Peyer's patch (tissue), 4 donors: ENCODE results near the gene FOXC2. TPM values are rescaled to one million over a fixed set of nuclear protein-coding genes. Genes with fewer than 3 reads are reported as not detected.
A peak's percentile ranks its signal among the peaks of the same experiment; 100 is the strongest.

ENCODE experiments used
- DNase-seq, 3 donors: peaks; one replicate each; pipeline ENCODE4 v3.0.0-alpha.2; 2017 to 2019
- H3K27ac ChIP-seq, 4 donors: fragments of 200-600 bp; sonication (generic); one replicate each; pipeline ENCODE4 v1.5.1; 2016 to 2019
- H3K27me3 ChIP-seq, 2 donors: fragments of 200-600 bp; sonication (generic); one replicate each; pipeline ENCODE4 v1.5.1; 2019
- H3K36me3 ChIP-seq, 3 donors: fragments of 200-600 bp; sonication (generic); one replicate each; pipeline ENCODE4 v1.5.1; 2016 to 2019
- H3K4me1 ChIP-seq, 4 donors: fragments of 200-600 bp; sonication (generic); one replicate each; pipeline ENCODE4 v1.5.1; 2016 to 2019
- H3K4me3 ChIP-seq, 4 donors: fragments of 200-600 bp; sonication (generic); 1 replicate in 3 of 4; 2 replicates in 1 of 4; pipeline ENCODE4 v1.5.1; 2016 to 2019; ENCODE audit warnings: mild to moderate bottlenecking in 1 of 4
- H3K9me3 ChIP-seq, 4 donors: fragments of 200-600 bp; sonication (generic); one replicate each; pipeline ENCODE4 v1.5.1; 2016 to 2019; ENCODE audit warnings: mild to moderate bottlenecking in 1 of 4
- POLR2A ChIP-seq, 2 donors: fragments of 450-650 bp; IDR thresholded peaks; one replicate each; pipeline ENCODE4 v1.5.1; 2017; ENCODE audit warnings: antibody characterized with exemption in 2 of 2, mild to moderate bottlenecking in 2 of 2, moderate library complexity in 2 of 2
- total RNA-seq, 4 donors: library from RNA; depleted of rRNA; stranded (reverse); fragments of >200 nt; gene quantifications; one replicate each; pipeline ENCODE4 v1.1.0, GENCODE V29; 2016
- TF ChIP-seq, protein P1 (sequence below), 6 experiments: fragments of 450-650 bp in 4 of 6; fragments of 200-600 bp in 2 of 6; sonication (generic) in 1 of 6; IDR thresholded peaks; one replicate each; pipeline ENCODE4 v1.5.1; 2017 to 2019; ENCODE audit warnings: antibody characterized with exemption in 6 of 6, mild to moderate bottlenecking in 3 of 6, moderate library complexity in 1 of 6

FOXC2 gene
- total RNA-seq, 4 donors from 2014 or later, result 0.40 to 1.5 TPM; not detected in 2

DNA sequence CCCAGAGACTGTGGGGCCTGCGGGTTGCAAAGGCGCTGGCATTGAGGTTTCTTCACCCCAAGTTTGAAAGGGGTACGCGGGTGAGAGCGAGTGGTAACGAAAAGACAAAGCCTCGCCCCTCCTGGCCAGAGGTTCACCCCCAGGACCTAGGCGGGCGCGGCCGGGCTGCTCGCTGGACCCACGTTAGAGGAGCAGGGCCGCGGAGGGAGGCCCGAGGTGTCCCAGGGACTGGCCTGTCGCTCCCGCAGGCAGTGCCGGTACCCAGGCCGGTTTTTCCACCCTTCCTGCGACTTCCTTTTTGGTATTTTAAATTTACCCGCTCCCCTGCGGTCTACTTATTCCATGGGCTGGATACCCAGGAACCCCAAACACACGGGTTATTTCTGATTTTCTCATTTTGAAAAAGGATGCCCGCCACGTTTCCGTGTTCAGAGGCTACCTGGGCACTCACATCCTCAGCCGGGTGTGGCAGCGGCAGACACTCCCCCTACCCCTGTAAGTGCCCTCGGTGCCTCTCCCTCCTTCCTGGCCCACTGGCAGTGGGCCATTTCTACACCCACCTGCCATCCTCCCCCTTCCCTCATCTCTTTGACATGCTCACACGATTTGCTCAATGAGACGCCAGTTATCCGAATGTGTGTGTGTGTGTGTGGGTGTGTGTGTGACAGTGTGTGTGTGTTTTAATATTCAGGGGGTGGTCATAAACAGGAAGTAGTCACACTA is 10.1 kb downstream of the FOXC2 start:
- H3K4me1 ChIP-seq, result peaks cover 0 to 7% (median 0%) of the 10 kb centered on the region in 4 donors
- peak overlapping the region in 3 of 4 donors; percentile 24 to 56 (median 51) for H3K4me3 ChIP-seq
- H3K9me3 ChIP-seq, result no peaks in the 10 kb centered on the region
- H3K36me3 ChIP-seq, result no peaks in the 10 kb centered on the region
- H3K27me3 ChIP-seq, result peaks cover 0 to 34% of the 10 kb centered on the region in 2 donors
- H3K27ac ChIP-seq, result peak overlapping the region in 2 of 4 donors; percentile 64 to 67
- TF ChIP-seq POLR2A (IDR thresholded peaks at IDR 0.05), result no peak
- TF ChIP-seq, protein P1, sequence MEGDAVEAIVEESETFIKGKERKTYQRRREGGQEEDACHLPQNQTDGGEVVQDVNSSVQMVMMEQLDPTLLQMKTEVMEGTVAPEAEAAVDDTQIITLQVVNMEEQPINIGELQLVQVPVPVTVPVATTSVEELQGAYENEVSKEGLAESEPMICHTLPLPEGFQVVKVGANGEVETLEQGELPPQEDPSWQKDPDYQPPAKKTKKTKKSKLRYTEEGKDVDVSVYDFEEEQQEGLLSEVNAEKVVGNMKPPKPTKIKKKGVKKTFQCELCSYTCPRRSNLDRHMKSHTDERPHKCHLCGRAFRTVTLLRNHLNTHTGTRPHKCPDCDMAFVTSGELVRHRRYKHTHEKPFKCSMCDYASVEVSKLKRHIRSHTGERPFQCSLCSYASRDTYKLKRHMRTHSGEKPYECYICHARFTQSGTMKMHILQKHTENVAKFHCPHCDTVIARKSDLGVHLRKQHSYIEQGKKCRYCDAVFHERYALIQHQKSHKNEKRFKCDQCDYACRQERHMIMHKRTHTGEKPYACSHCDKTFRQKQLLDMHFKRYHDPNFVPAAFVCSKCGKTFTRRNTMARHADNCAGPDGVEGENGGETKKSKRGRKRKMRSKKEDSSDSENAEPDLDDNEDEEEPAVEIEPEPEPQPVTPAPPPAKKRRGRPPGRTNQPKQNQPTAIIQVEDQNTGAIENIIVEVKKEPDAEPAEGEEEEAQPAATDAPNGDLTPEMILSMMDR (IDR thresholded peaks at IDR 0.05), result no peak
- no peak for DNase-seq

DNA sequence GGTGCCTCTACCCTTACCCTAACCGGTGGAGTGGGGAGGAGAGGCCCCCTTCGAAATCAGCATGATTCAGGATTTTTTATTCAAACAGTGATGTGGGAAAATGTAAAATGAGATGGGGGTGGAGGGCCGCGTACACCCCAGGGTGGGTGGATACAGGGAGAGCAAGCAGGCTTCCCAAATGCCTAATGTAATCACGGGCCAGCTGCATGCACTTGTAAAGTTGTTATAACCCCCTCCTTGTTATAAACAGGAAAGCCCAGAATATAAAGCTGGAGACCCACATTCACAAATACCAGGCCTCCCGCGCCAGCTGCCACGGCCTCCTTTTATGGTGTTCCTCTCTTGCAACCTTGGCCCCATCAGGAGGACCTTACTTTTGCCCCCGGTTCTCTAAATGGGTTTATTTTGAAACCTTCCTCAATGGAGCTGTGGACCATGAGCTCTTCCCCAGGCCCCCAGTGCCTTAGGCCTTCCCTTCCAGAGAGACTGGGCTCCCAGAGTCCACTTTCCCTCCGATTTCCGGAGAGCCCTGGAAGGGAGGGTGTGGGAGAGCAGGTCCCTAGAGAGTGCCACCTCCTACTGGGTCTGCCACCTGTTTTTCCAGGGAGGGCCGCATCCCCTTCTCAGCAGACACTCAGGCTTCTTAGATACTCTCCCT is 10.8 kb downstream of the FOXC2 start:
- no peaks in the 10 kb centered on the region for H3K9me3 ChIP-seq
- TF ChIP-seq, protein P1 (IDR thresholded peaks at IDR 0.05), result no peak
- TF ChIP-seq POLR2A (IDR thresholded peaks at IDR 0.05), result no peak
- DNase-seq, result no peak
- H3K4me3 ChIP-seq, result no peak overlapping the region
- no peaks in the 10 kb centered on the region for H3K36me3 ChIP-seq
- H3K27me3 ChIP-seq, result peaks cover 0 to 30% of the 10 kb centered on the region in 2 donors
- peak overlapping the region in 3 of 4 donors; percentile 55 to 78 (median 67) for H3K27ac ChIP-seq
- H3K4me1 ChIP-seq, result peaks cover 0 to 7% (median 0%) of the 10 kb centered on the region in 4 donors

DNA sequence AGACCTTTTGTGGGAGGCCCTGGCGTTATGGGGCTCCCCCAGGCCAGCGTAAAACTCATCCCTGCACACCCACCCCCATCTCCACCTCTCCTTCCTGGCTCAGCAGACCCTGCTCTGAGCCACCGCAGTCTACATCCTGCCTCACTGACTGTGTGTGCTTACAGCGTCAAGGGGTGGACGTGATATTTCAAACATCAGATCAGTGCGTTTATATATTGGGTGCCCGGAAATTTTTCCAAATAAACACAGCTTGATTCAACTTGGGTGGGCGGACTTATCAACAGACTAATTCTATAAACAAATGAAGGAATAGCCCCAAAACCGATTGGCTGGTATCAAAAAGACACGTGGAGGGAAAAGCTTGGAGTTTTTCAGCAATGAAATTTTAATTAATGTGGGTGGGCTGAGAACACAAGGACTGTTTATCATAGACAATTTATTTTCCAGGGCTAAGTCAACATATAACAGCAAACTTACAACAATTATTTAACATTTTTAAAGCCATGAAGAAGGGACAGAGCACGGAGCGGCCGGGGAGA is 11.5 kb downstream of the FOXC2 start, which contains the start of gene FOXL1:
FOXL1 (plus strand) TSS at position 489 of the 539 bp plus-strand sequence. CDS start 175 bp downstream, outside the sequence.
- H3K36me3 ChIP-seq, result no peaks in the 10 kb centered on the region
- peaks cover 0 to 30% of the 10 kb centered on the region in 2 donors for H3K27me3 ChIP-seq
- H3K9me3 ChIP-seq, result no peaks in the 10 kb centered on the region
- peak within 1 kb of the TSS; percentile 38 to 80 (median 66) for H3K27ac ChIP-seq
- H3K4me1 ChIP-seq, result peaks cover 0 to 7% (median 0%) of the 10 kb centered on the region in 4 donors
- peak within 1 kb of the TSS in 3 of 4 donors; percentile 27 to 47 (median 37) for H3K4me3 ChIP-seq
- DNase-seq, result no peak
- TF ChIP-seq, protein P1 (IDR thresholded peaks at IDR 0.05), result no peak
- no peak for TF ChIP-seq POLR2A (IDR thresholded peaks at IDR 0.05)

DNA sequence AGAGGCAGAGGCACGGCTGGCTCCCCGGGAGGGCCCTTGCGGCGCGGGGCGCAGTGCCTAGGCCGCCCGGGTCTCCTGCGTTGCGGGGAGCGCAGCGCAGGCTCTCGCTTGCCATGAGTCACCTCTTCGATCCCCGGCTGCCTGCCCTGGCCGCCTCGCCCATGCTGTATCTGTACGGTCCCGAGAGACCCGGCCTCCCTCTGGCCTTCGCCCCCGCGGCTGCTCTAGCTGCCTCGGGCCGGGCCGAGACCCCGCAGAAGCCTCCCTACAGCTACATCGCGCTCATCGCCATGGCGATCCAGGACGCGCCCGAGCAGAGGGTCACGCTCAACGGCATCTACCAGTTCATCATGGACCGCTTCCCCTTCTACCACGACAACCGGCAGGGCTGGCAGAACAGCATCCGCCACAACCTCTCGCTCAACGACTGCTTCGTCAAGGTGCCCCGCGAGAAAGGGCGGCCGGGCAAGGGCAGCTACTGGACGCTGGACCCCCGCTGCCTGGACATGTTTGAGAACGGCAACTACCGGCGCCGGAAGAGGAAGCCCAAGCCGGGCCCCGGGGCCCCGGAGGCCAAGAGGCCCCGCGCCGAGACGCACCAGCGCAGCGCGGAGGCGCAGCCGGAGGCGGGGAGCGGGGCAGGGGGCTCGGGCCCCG is 12.1 kb downstream of the FOXC2 start:
- peak overlapping the region in 3 of 4 donors; percentile 27 to 47 (median 37) for H3K4me3 ChIP-seq

More for the DNA sequence above, 12.1 kb downstream of the FOXC2 start:
- peaks cover 0 to 30% of the 10 kb centered on the region in 2 donors for H3K27me3 ChIP-seq
- H3K9me3 ChIP-seq, result no peaks in the 10 kb centered on the region
- H3K27ac ChIP-seq, result peak overlapping the region; percentile 36 to 80 (median 58)
- H3K36me3 ChIP-seq, result no peaks in the 10 kb centered on the region
- DNase-seq, result no peak
- peaks cover 0 to 7% (median 0%) of the 10 kb centered on the region in 4 donors for H3K4me1 ChIP-seq
- TF ChIP-seq, protein P1 (IDR thresholded peaks at IDR 0.05), result no peak
- no peak for TF ChIP-seq POLR2A (IDR thresholded peaks at IDR 0.05)
